PFSK-1 (cell line): Measurements from ENCODE around the gene TIMMDC1.

Source experiments
- FOXP2 ChIP-seq: optimal IDR thresholded peaks from 2 replicates; pipeline ENCODE3; 2011; ENCODE audit warnings: borderline replicate concordance, control low read depth, inconsistent platforms; ENCODE audit not compliant: insufficient read depth; ENCODE audit errors: extremely low read length, extremely low read depth
- POLR2AphosphoS5 ChIP-seq: IDR thresholded peaks from 2 replicates; pipeline ENCODE4 v1.6.1; 2012; ENCODE audit warnings: low read depth, mild to moderate bottlenecking, control low read depth, low read length, moderate library complexity
- REST ChIP-seq, 2 experiments: IDR thresholded peaks; 2 replicates each; pipeline versions ENCODE4 v1.6.1 to v1.8.0; 2011 to 2012; ENCODE audit warnings: low read depth in 2 of 2, low read length in 2 of 2, control low read depth in 1 of 2, inconsistent platforms in 1 of 2, mild to moderate bottlenecking in 1 of 2, moderate library complexity in 1 of 2; ENCODE audit not compliant: insufficient read depth in 1 of 2
- SIN3A ChIP-seq: IDR thresholded peaks from 2 replicates; pipeline ENCODE4 v1.6.1; 2012; ENCODE audit warnings: mild to moderate bottlenecking, low read length, moderate library complexity, borderline replicate concordance; ENCODE audit not compliant: insufficient read depth
- TAF1 ChIP-seq: IDR thresholded peaks from 2 replicates; pipeline ENCODE4 v1.6.1; 2012; ENCODE audit warnings: low read length, control low read depth, borderline replicate concordance; ENCODE audit not compliant: insufficient read depth

TIMMDC1 gene

GRCh38 chr3:119551598-119551997 is 53.3 kb downstream of the TIMMDC1 start:
- TF ChIP-seq POLR2AphosphoS5, result no peak
- no peak for TF ChIP-seq SIN3A
- TF ChIP-seq TAF1, result no peak
- no peak for TF ChIP-seq REST (IDR thresholded peaks at IDR 0.05; ENCODE audit: insufficient read depth in 1 of 2, low read depth in 2 of 2, low read length in 2 of 2)

- no peak for TF ChIP-seq REST (IDR thresholded peaks at IDR 0.05; ENCODE audit: insufficient read depth in 1 of 2, low read depth in 2 of 2, low read length in 2 of 2)
- no peak for TF ChIP-seq TAF1
- no peak for TF ChIP-seq FOXP2
- no peak for TF ChIP-seq SIN3A
- no peak for TF ChIP-seq POLR2AphosphoS5
Observed at GRCh38 chr3:119553823-119554415, 55.6 kb downstream of the TIMMDC1 start.

GRCh38 chr3:119555309-119555735 is 57.0 kb downstream of the TIMMDC1 start:
- TF ChIP-seq SIN3A, result no peak
- no peak for TF ChIP-seq REST (IDR thresholded peaks at IDR 0.05; ENCODE audit: insufficient read depth in 1 of 2, low read depth in 2 of 2, low read length in 2 of 2)

GRCh38 chr3:119555929-119556328 is 57.6 kb downstream of the TIMMDC1 start:
- TF ChIP-seq SIN3A (no peak), POLR2AphosphoS5 (no peak), REST (IDR thresholded peaks at IDR 0.05; ENCODE audit: insufficient read depth in 1 of 2, low read depth in 2 of 2, low read length in 2 of 2) (no peak), FOXP2 (no peak), TAF1 (no peak)

GRCh38 chr3:119557192-119557876 is 59.0 kb downstream of the TIMMDC1 start:
- no peak for TF ChIP-seq FOXP2
- TF ChIP-seq POLR2AphosphoS5, result no peak
